Naive thymus-derived CD4-positive, alpha-beta T cell (primary cell): ENCODE results near the gene TRIO. TPM values are rescaled to one million over a fixed set of nuclear protein-coding genes. Genes with fewer than 3 reads are reported as not detected.

Experiments used
- ATAC-seq: fragments of 150-1000 bp; cut with Tn5 transposase; 2 replicates; pipeline ENCODE4 v1.10.0; 2021; ENCODE audit warnings: mild to moderate bottlenecking, moderate library complexity
- CTCF ChIA-PET: fragments of 350-600 bp; sonication (Branson Sonifier 250); formaldehyde crosslinking; loops from one replicate; lab custom pipeline; 2021; ENCODE audit warnings: antibody characterized with exemption; lab: Charles Lee
- POLR2A ChIA-PET: fragments of 350-600 bp; sonication (Branson Sonifier 250); formaldehyde crosslinking; loops from one replicate; lab custom pipeline; 2021; ENCODE audit warnings: antibody characterized with exemption, inconsistent platforms; lab: Charles Lee
- DNase-seq, 9 donors: peaks; one replicate each; pipeline versions ENCODE4 v3.0.0 to v3.0.0-alpha.2; 2020 to 2022; ENCODE audit warnings: mixed read lengths in 1 of 9
- H3K27ac ChIP-seq: one replicate; pipeline ENCODE4 v1.7.0; 2013; ENCODE audit warnings: mild to moderate bottlenecking, low read depth, low read length, moderate library complexity
- H3K27me3 ChIP-seq, 2 donors: one replicate each; pipeline ENCODE4 v1.7.0; 2013; ENCODE audit warnings: low read length in 2 of 2, mild to moderate bottlenecking in 2 of 2, moderate library complexity in 2 of 2; ENCODE audit not compliant: control insufficient read depth in 2 of 2, insufficient read depth in 2 of 2
- H3K36me3 ChIP-seq, 3 experiments: 1 replicate in 2 of 3; 2 replicates in 1 of 3; pipeline ENCODE4 v1.7.0; 2013; ENCODE audit warnings: low read length in 3 of 3, mild to moderate bottlenecking in 3 of 3, moderate library complexity in 1 of 3; ENCODE audit not compliant: insufficient read depth in 3 of 3, control insufficient read depth in 2 of 3
- H3K4me1 ChIP-seq, 2 donors: one replicate each; pipeline ENCODE4 v1.7.0; 2013; ENCODE audit warnings: low read length in 2 of 2, mild to moderate bottlenecking in 2 of 2, moderate library complexity in 1 of 2; ENCODE audit not compliant: control insufficient read depth in 2 of 2, insufficient read depth in 2 of 2
- H3K4me3 ChIP-seq: 2 replicates; pipeline ENCODE4 v1.7.0; 2013; ENCODE audit warnings: mild to moderate bottlenecking, low read length
- H3K9me3 ChIP-seq, 3 experiments: 1 replicate in 2 of 3; 2 replicates in 1 of 3; pipeline ENCODE4 v1.7.0; 2013; ENCODE audit warnings: low read length in 3 of 3; ENCODE audit not compliant: control insufficient read depth in 2 of 3
- H3K27ac Mint-ChIP-seq, 9 donors: one replicate each; pipeline ENCODE4 v1.8.0; 2020 to 2022; ENCODE audit warnings: mixed read lengths in 9 of 9, mild to moderate bottlenecking in 8 of 9, moderate library complexity in 5 of 9, inconsistent platforms in 2 of 9
- H3K27me3 Mint-ChIP-seq, 5 donors: one replicate each; pipeline ENCODE4 v1.8.0; 2021 to 2022; ENCODE audit warnings: mixed read lengths in 5 of 5, mild to moderate bottlenecking in 1 of 5
- H3K36me3 Mint-ChIP-seq, 5 donors: one replicate each; pipeline ENCODE4 v1.8.0; 2020 to 2022; ENCODE audit warnings: mixed read lengths in 5 of 5, mild to moderate bottlenecking in 3 of 5, inconsistent platforms in 1 of 5
- H3K4me1 Mint-ChIP-seq, 7 donors: one replicate each; pipeline ENCODE4 v1.8.0; 2020 to 2022; ENCODE audit warnings: mixed read lengths in 7 of 7, mild to moderate bottlenecking in 3 of 7, inconsistent platforms in 1 of 7
- H3K4me3 Mint-ChIP-seq, 10 donors: one replicate each; pipeline ENCODE4 v1.8.0; 2020 to 2022; ENCODE audit warnings: mild to moderate bottlenecking in 10 of 10, mixed read lengths in 10 of 10, moderate library complexity in 6 of 10, inconsistent platforms in 2 of 10
- H3K9me3 Mint-ChIP-seq, 11 donors: one replicate each; pipeline ENCODE4 v1.8.0; 2020 to 2022; ENCODE audit warnings: mixed read lengths in 11 of 11, mild to moderate bottlenecking in 4 of 11, inconsistent platforms in 1 of 11, moderate library complexity in 1 of 11
- intact Hi-C, 2 donors: fragments of 100-400 bp; cut with micrococcal nuclease; formaldehyde crosslinking; loops; one replicate each; pipeline ENCODE4 v1.15.1; 2023
- polyA plus RNA-seq, 2 donors: library from polyadenylated mRNA; unstranded; fragments of 300-500 nt; fragmentation: Illumina TruSeq; gene quantifications; one replicate each; pipeline ENCODE4 v1.2.3, GENCODE V29; 2021
- total RNA-seq, 6 experiments: library from RNA in 5 of 6; stranded (reverse) in 5 of 6; gene quantifications; 1 replicate in 5 of 6; 2 replicates in 1 of 6; pipeline ENCODE4 v1.2.3 and lab custom pipeline; 2021 to 2026

TRIO gene
- total and polyA plus RNA-seq, 7 experiments from 2014 or later = 0.16 to 45.9 (median 5.7) TPM

GRCh38 chr5:14171046-14171445 is 27.9 kb downstream of the TRIO start:
- Mint-ChIP-seq H3K36me3 (no peaks in the 10 kb centered on the region), H3K4me1 (peaks cover 0 to 17% (median 9%) of the 10 kb centered on the region in 7 donors), H3K9me3 (peaks cover 0 to 5% (median 0%) of the 10 kb centered on the region in 11 donors), H3K27ac (no peak overlapping the region), H3K4me3 (no peak overlapping the region), H3K27me3 (peaks cover 10 to 30% (median 28%) of the 10 kb centered on the region in 5 donors)
- no peaks in the 10 kb centered on the region for H3K9me3 ChIP-seq
- DNase-seq = no peak
- CTCF ChIA-PET = no interaction called here
- H3K4me3 ChIP-seq = no peak overlapping the region
- no peaks in the 10 kb centered on the region for H3K4me1 ChIP-seq
- POLR2A ChIA-PET = no interaction called here
- no peak overlapping the region for H3K27ac ChIP-seq
- H3K27me3 ChIP-seq = no peaks in the 10 kb centered on the region
- H3K36me3 ChIP-seq = no peaks in the 10 kb centered on the region
- ATAC-seq = no peak
- intact Hi-C loops = no loop called here

GRCh38 chr5:14171621-14172020 is 28.5 kb downstream of the TRIO start:
- no peaks in the 10 kb centered on the region for H3K36me3 Mint-ChIP-seq
- DNase-seq = no peak
- H3K36me3 ChIP-seq = no peaks in the 10 kb centered on the region
- peaks cover 10 to 29% (median 28%) of the 10 kb centered on the region in 5 donors for H3K27me3 Mint-ChIP-seq
- no peaks in the 10 kb centered on the region for H3K9me3 ChIP-seq
- H3K27me3 ChIP-seq = no peaks in the 10 kb centered on the region
- H3K4me1 ChIP-seq = no peaks in the 10 kb centered on the region
- H3K4me3 Mint-ChIP-seq = no peak overlapping the region
- H3K9me3 Mint-ChIP-seq = no peaks in the 10 kb centered on the region
- no peak overlapping the region for H3K27ac Mint-ChIP-seq
- ChIA-PET POLR2A (no interaction called here), CTCF (no interaction called here)
- peaks cover 0 to 17% (median 9%) of the 10 kb centered on the region in 7 donors for H3K4me1 Mint-ChIP-seq
- intact Hi-C loops = no loop called here
- no peak overlapping the region for H3K27ac ChIP-seq
- H3K4me3 ChIP-seq = no peak overlapping the region
- ATAC-seq = peak; percentile 43

- H3K27ac Mint-ChIP-seq = no peak overlapping the region
- no peak for DNase-seq
- Histone ChIP-seq H3K9me3 (no peaks in the 10 kb centered on the region), H3K4me1 (no peaks in the 10 kb centered on the region), H3K27ac (no peak overlapping the region), H3K36me3 (no peaks in the 10 kb centered on the region), H3K27me3 (no peaks in the 10 kb centered on the region), H3K4me3 (no peak overlapping the region)
- no peak overlapping the region for H3K4me3 Mint-ChIP-seq
- POLR2A ChIA-PET = no interaction called here
- CTCF ChIA-PET = no interaction called here
- H3K36me3 Mint-ChIP-seq = no peaks in the 10 kb centered on the region
- ATAC-seq = no peak
- no peaks in the 10 kb centered on the region for H3K9me3 Mint-ChIP-seq
- H3K4me1 Mint-ChIP-seq = peaks cover 0 to 17% (median 9%) of the 10 kb centered on the region in 7 donors
- intact Hi-C loops = no loop called here
- H3K27me3 Mint-ChIP-seq = peaks cover 10 to 29% (median 28%) of the 10 kb centered on the region in 5 donors
Observed at GRCh38 chr5:14172149-14172795, 29.1 kb downstream of the TRIO start.

GRCh38 chr5:14173377-14174229 is 30.5 kb downstream of the TRIO start:
- H3K27me3 Mint-ChIP-seq = peaks cover 10 to 34% (median 28%) of the 10 kb centered on the region in 5 donors
- no peaks in the 10 kb centered on the region for H3K9me3 Mint-ChIP-seq
- H3K4me3 ChIP-seq = no peak overlapping the region
- peaks cover 0 to 16% (median 7%) of the 10 kb centered on the region in 7 donors for H3K4me1 Mint-ChIP-seq
- no peak overlapping the region for H3K27ac Mint-ChIP-seq
- H3K4me1 ChIP-seq = no peaks in the 10 kb centered on the region
- ChIA-PET POLR2A (no interaction called here), CTCF (no interaction called here)
- H3K36me3 Mint-ChIP-seq = no peaks in the 10 kb centered on the region
- no peak for DNase-seq
- no peak overlapping the region for H3K27ac ChIP-seq
- H3K36me3 ChIP-seq = no peaks in the 10 kb centered on the region
- no peaks in the 10 kb centered on the region for H3K27me3 ChIP-seq
- ATAC-seq = peak; percentile 33
- no peaks in the 10 kb centered on the region for H3K9me3 ChIP-seq
- no peak overlapping the region for H3K4me3 Mint-ChIP-seq
- intact Hi-C loops = no loop called here

- ChIA-PET POLR2A (no interaction called here), CTCF (no interaction called here)
- Mint-ChIP-seq H3K36me3 (no peaks in the 10 kb centered on the region), H3K27ac (no peak overlapping the region), H3K4me3 (peak overlapping the region in 2 of 10 donors; percentile 10 to 12), H3K27me3 (peaks cover 10 to 31% (median 26%) of the 10 kb centered on the region in 5 donors), H3K4me1 (peaks cover 0 to 13% (median under 1%) of the 10 kb centered on the region in 7 donors), H3K9me3 (no peaks in the 10 kb centered on the region)
- Histone ChIP-seq H3K27me3 (no peaks in the 10 kb centered on the region), H3K36me3 (no peaks in the 10 kb centered on the region), H3K4me3 (no peak overlapping the region), H3K9me3 (no peaks in the 10 kb centered on the region), H3K4me1 (no peaks in the 10 kb centered on the region), H3K27ac (no peak overlapping the region)
- DNase-seq = no peak
- intact Hi-C loops = no loop called here
- peak; percentile 54 for ATAC-seq
Observed at GRCh38 chr5:14174230-14174636, 31.1 kb downstream of the TRIO start.

GRCh38 chr5:14175381-14175780 is 32.2 kb downstream of the TRIO start:
- no peak for DNase-seq
- Histone ChIP-seq H3K4me1 (no peaks in the 10 kb centered on the region), H3K4me3 (no peak overlapping the region), H3K36me3 (no peaks in the 10 kb centered on the region), H3K27me3 (no peaks in the 10 kb centered on the region), H3K27ac (no peak overlapping the region), H3K9me3 (no peaks in the 10 kb centered on the region)
- Mint-ChIP-seq H3K36me3 (no peaks in the 10 kb centered on the region), H3K4me3 (no peak overlapping the region), H3K27ac (no peak overlapping the region), H3K9me3 (no peaks in the 10 kb centered on the region), H3K27me3 (peaks cover 10 to 29% (median 20%) of the 10 kb centered on the region in 5 donors), H3K4me1 (peaks cover 0 to 13% (median 0%) of the 10 kb centered on the region in 7 donors)
- ChIA-PET CTCF (no interaction called here), POLR2A (no interaction called here)
- intact Hi-C loops = no loop called here
- ATAC-seq = no peak
